DMS114 treated with DMSO at 0.1 percent for 48 hours (cell line): ENCODE results near the gene TTC7B.
"Not testable (repeated sequence)": the region's sequence is repeated elsewhere in the genome, so short reads cannot be mapped to it uniquely, and the experiment has no call there.

Experiments used
- DNase-seq: peaks from one replicate; lab custom pipeline; 2025; ENCODE audit not compliant: unreplicated experiment; lab: John Stamatoyannopoulos, UW

The TTC7B gene

GRCh38 chr14:90815822-90816662 is at the start of gene TTC7B:
Gene TTC7B, minus strand, starts transcription at chr14:90816430. Its CDS starts 135 bp downstream, at chr14:90816295.
- no peak for DNase-seq

GRCh38 chr14:90864741-90865140 is 48.5 kb upstream of the TTC7B start:
- DNase-seq, result no peak

GRCh38 chr14:90858511-90858910 is 42.3 kb upstream of the TTC7B start:
- DNase-seq, result no peak

GRCh38 chr14:90857866-90858265 is 41.6 kb upstream of the TTC7B start:
- no peak for DNase-seq

- not testable (repeated sequence) for DNase-seq
Observed at GRCh38 chr14:90856115-90856514, 39.9 kb upstream of the TTC7B start.

- no peak for DNase-seq
Observed at GRCh38 chr14:90853116-90853515, 36.9 kb upstream of the TTC7B start.

- DNase-seq, result no peak
Observed at GRCh38 chr14:90851327-90852036, 35.3 kb upstream of the TTC7B start.

- DNase-seq, result no peak
Observed at GRCh38 chr14:90850487-90850886, 34.3 kb upstream of the TTC7B start.

GRCh38 chr14:90849787-90850444 is 33.7 kb upstream of the TTC7B start:
- DNase-seq, result no peak

- no peak for DNase-seq
Observed at GRCh38 chr14:90848944-90849731, 32.9 kb upstream of the TTC7B start.

GRCh38 chr14:90846511-90846910 is 30.3 kb upstream of the TTC7B start:
- no peak for DNase-seq

- DNase-seq, result no peak
Observed at GRCh38 chr14:90844321-90844720, 28.1 kb upstream of the TTC7B start.

- DNase-seq, result no peak
Observed at GRCh38 chr14:90842726-90843125, 26.5 kb upstream of the TTC7B start.

- DNase-seq, result not testable (repeated sequence)
Observed at GRCh38 chr14:90840667-90841066, 24.4 kb upstream of the TTC7B start.

- DNase-seq, result no peak
Observed at GRCh38 chr14:90839889-90840266, 23.6 kb upstream of the TTC7B start.

GRCh38 chr14:90839024-90839888 is 23.0 kb upstream of the TTC7B start:
- DNase-seq, result no peak

- not testable (repeated sequence) for DNase-seq
Observed at GRCh38 chr14:90838531-90838930, 22.3 kb upstream of the TTC7B start.

GRCh38 chr14:90837355-90837754 is 21.1 kb upstream of the TTC7B start:
- DNase-seq, result no peak

- DNase-seq, result no peak
Observed at GRCh38 chr14:90836692-90837063, 20.4 kb upstream of the TTC7B start.

- DNase-seq, result no peak
Observed at GRCh38 chr14:90831821-90832220, 15.6 kb upstream of the TTC7B start.
